Lung (tissue), 12 donors: ENCODE measurements around the gene SLC5A10. TPM values are rescaled to one million over a fixed set of nuclear protein-coding genes. Genes with fewer than 3 reads are reported as not detected.

ENCODE experiments used
- ATAC-seq: fragments of 200-7000 bp; cut with Tn5 transposase; one replicate; pipeline ENCODE4 v1.9.1; 2020; ENCODE audit warnings: moderate number of reproducible peaks; ENCODE audit not compliant: insufficient read depth, low FRiP score
- DNase-seq, 3 donors: peaks; one replicate each; pipeline ENCODE4 v3.0.0-alpha.2; 2013 to 2017
- H3K27ac ChIP-seq, 2 donors: one replicate each; pipeline ENCODE4 v1.5.1; 2013; ENCODE audit warnings: mild to moderate bottlenecking in 2 of 2, moderate library complexity in 2 of 2, control low read depth in 1 of 2, inconsistent platforms in 1 of 2, low read depth in 1 of 2, low read length in 1 of 2
- H3K27me3 ChIP-seq, 3 donors: one replicate each; pipeline ENCODE4 v1.5.1; 2013; ENCODE audit warnings: low read length in 2 of 3; ENCODE audit not compliant: control insufficient read depth in 3 of 3, insufficient read depth in 3 of 3
- H3K36me3 ChIP-seq, 4 donors: one replicate each; pipeline ENCODE4 v1.5.1; 2013; ENCODE audit warnings: low read length in 4 of 4, mild to moderate bottlenecking in 1 of 4, moderate library complexity in 1 of 4; ENCODE audit not compliant: control insufficient read depth in 4 of 4, insufficient read depth in 4 of 4
- H3K4me1 ChIP-seq, 5 donors: one replicate each; pipeline ENCODE4 v1.5.1; 2013; ENCODE audit warnings: low read length in 5 of 5, mild to moderate bottlenecking in 2 of 5, moderate library complexity in 1 of 5; ENCODE audit not compliant: control insufficient read depth in 5 of 5, insufficient read depth in 5 of 5
- H3K4me3 ChIP-seq: one replicate; pipeline ENCODE4 v1.5.1; 2013; ENCODE audit warnings: mild to moderate bottlenecking, control low read depth, moderate library complexity
- H3K9ac ChIP-seq, 2 donors: one replicate each; pipeline ENCODE4 v1.5.1; 2013; ENCODE audit warnings: low read length in 2 of 2, control low read depth in 1 of 2; ENCODE audit not compliant: insufficient read depth in 1 of 2
- H3K9me3 ChIP-seq, 4 donors: one replicate each; pipeline ENCODE4 v1.5.1; 2013; ENCODE audit warnings: low read length in 3 of 4, mild to moderate bottlenecking in 1 of 4, moderate library complexity in 1 of 4; ENCODE audit not compliant: control insufficient read depth in 4 of 4, insufficient read depth in 3 of 4
- WGBS, 2 donors: extraction: QIAGEN DNeasy Blood & Tissue Kit; methylation state at CpG; one replicate each; pipeline ENCODE4 v1.1.7; 2013; 5-methylcytosine and 5-hydroxymethylcytosine counted together
- polyA plus RNA-seq, 2 donors: library from polyadenylated mRNA; stranded (reverse); fragments of 200-250 nt; gene quantifications; one replicate each; pipeline ENCODE4 v1.2.1, GENCODE V29; 2013
- total RNA-seq, 2 donors: library from RNA; depleted of rRNA in 1 of 2; stranded (reverse); fragments of >200 nt in 1 of 2; gene quantifications; one replicate each; pipeline ENCODE4 v1.2.1, GENCODE V29; 2014 to 2021
- TF ChIP-seq, protein P1 (sequence below): IDR thresholded peaks from 2 replicates; pipeline ENCODE4 v1.5.1; 2012; ENCODE audit warnings: mild to moderate bottlenecking; ENCODE audit errors: control extremely low read depth, extremely low read depth
- donor health status: control.
- donor health status: control.
- donor health status: Bipolar disorder and iron deficiency.
- donor health status: healthy.
- donor health status: DM: yes; HTN: yes; CAD: no.

Gene SLC5A10
- total and polyA plus RNA-seq, 4 donors, result 0.09 to 0.31 (median 0.21) TPM

DNA sequence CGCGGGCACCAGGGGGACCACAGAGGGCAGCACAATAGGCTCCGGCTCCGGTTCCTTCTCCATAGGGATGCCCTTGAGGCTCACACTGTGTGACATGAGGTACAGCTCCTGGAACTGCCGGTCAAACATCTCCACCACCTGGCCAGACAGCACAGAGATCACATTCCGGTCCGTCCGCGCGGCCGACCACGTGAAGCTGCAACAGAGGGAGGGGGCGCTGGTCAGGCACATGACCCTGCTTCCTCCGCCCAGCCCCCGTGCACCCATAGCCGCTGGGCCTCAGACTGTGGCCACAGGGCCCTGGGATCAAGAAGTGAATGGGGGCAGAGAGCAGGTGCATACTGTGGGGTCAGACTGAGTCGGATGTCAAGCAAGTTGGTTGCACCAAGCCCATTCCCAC is 26.7 kb downstream of the SLC5A10 start:
- no peak for ATAC-seq

GRCh38 chr17:18980682-18981334 is 28.8 kb downstream of the SLC5A10 start:
- Histone ChIP-seq H3K4me3 (no peak overlapping the region), H3K36me3 (peaks cover 0 to 27% (median 0%) of the 10 kb centered on the region in 4 donors), H3K4me1 (peaks cover 0 to 12% (median 0%) of the 10 kb centered on the region in 5 donors), H3K9ac (no peak overlapping the region), H3K9me3 (no peaks in the 10 kb centered on the region), H3K27me3 (no peaks in the 10 kb centered on the region), H3K27ac (no peak overlapping the region)
- ATAC-seq (no peak), DNase-seq (peak in 1 of 3 donors; percentile 15)
- TF ChIP-seq, protein P1, sequence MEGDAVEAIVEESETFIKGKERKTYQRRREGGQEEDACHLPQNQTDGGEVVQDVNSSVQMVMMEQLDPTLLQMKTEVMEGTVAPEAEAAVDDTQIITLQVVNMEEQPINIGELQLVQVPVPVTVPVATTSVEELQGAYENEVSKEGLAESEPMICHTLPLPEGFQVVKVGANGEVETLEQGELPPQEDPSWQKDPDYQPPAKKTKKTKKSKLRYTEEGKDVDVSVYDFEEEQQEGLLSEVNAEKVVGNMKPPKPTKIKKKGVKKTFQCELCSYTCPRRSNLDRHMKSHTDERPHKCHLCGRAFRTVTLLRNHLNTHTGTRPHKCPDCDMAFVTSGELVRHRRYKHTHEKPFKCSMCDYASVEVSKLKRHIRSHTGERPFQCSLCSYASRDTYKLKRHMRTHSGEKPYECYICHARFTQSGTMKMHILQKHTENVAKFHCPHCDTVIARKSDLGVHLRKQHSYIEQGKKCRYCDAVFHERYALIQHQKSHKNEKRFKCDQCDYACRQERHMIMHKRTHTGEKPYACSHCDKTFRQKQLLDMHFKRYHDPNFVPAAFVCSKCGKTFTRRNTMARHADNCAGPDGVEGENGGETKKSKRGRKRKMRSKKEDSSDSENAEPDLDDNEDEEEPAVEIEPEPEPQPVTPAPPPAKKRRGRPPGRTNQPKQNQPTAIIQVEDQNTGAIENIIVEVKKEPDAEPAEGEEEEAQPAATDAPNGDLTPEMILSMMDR, result no peak
- 91 to 93% methylated on average over 13 of the region's 13 CpGs for WGBS, 2 donors

More for the DNA sequence above, 26.7 kb downstream of the SLC5A10 start:
- no peaks in the 10 kb centered on the region for H3K9me3 ChIP-seq
- no peaks in the 10 kb centered on the region for H3K27me3 ChIP-seq
- H3K36me3 ChIP-seq, result peaks cover 0 to 30% (median 0%) of the 10 kb centered on the region in 4 donors
- H3K9ac ChIP-seq, result no peak overlapping the region
- WGBS, 2 donors, result 93 to 96% methylated on average over 17 of the region's 17 CpGs
- no peak overlapping the region for H3K27ac ChIP-seq
- no peak overlapping the region for H3K4me3 ChIP-seq
- peaks cover 0 to 8% (median 0%) of the 10 kb centered on the region in 5 donors for H3K4me1 ChIP-seq
- TF ChIP-seq, protein P1, result no peak
- DNase-seq, result no peak

- DNase-seq (no peak), ATAC-seq (no peak)
- H3K4me3 ChIP-seq, result no peak overlapping the region
- H3K9ac ChIP-seq, result no peak overlapping the region
- peaks cover 0 to 12% (median 0%) of the 10 kb centered on the region in 5 donors for H3K4me1 ChIP-seq
- no peaks in the 10 kb centered on the region for H3K9me3 ChIP-seq
- WGBS, 2 donors, result 95 to 97% methylated on average over 6 of the region's 6 CpGs
- TF ChIP-seq, protein P1, result no peak
- no peak overlapping the region for H3K27ac ChIP-seq
- H3K27me3 ChIP-seq, result no peaks in the 10 kb centered on the region
- peaks cover 0 to 28% (median 0%) of the 10 kb centered on the region in 4 donors for H3K36me3 ChIP-seq
Measured at GRCh38 chr17:18981335-18981641, 29.3 kb downstream of the SLC5A10 start.
